GM12878 (cell line): ENCODE data around the gene CTIF. TPM values are rescaled to one million over a fixed set of nuclear protein-coding genes. Genes with fewer than 3 reads are reported as not detected.

Source experiments
- CHD4 ChIP-seq: fragments of 200-600 bp; sonication (generic); IDR thresholded peaks from 2 replicates; pipeline ENCODE4 v1.6.1; 2016; ENCODE audit warnings: mild to moderate bottlenecking
- EGR1 ChIP-seq, 2 experiments: IDR thresholded peaks; 1 replicate in 1 of 2; 2 replicates in 1 of 2; pipeline ENCODE4 v1.6.1; 2011 to 2012; ENCODE audit warnings: low read depth in 2 of 2, low read length in 2 of 2, borderline replicate concordance in 1 of 2, mild to moderate bottlenecking in 1 of 2, moderate library complexity in 1 of 2
- ELK1 ChIP-seq: IDR thresholded peaks from 2 replicates; pipeline ENCODE4 v1.6.1; 2012; ENCODE audit warnings: low read depth, low read length, improper control_type of control experiment
- HDGF ChIP-seq: fragments of 450-650 bp; IDR thresholded peaks from 2 replicates; pipeline ENCODE4 v1.6.1; 2016; ENCODE audit warnings: antibody characterized with exemption
- JUNB ChIP-seq: IDR thresholded peaks from 2 replicates; pipeline ENCODE4 v1.6.1; 2016; ENCODE audit warnings: antibody characterized with exemption, mild to moderate bottlenecking
- KLF5 ChIP-seq: fragments of 450-650 bp; IDR thresholded peaks from 2 replicates; pipeline ENCODE4 v1.6.1; 2014; ENCODE audit warnings: mild to moderate bottlenecking; ENCODE audit not compliant: partially characterized antibody
- NRF1 ChIP-seq: conservative IDR thresholded peaks from 2 replicates; pipeline ENCODE4 v1.6.1; 2011; ENCODE audit warnings: mild to moderate bottlenecking, low read depth, low read length, improper control_type of control experiment
- RAD21 ChIP-seq: IDR thresholded peaks from 2 replicates; pipeline ENCODE4 v1.6.1; 2011; ENCODE audit warnings: mild to moderate bottlenecking, low read depth, low read length, moderate library complexity; ENCODE audit not compliant: insufficient read depth
- RUNX3 ChIP-seq: IDR thresholded peaks from 2 replicates; pipeline ENCODE4 v1.6.1; 2012; ENCODE audit warnings: low read length, inconsistent platforms
- SMARCA5 ChIP-seq: fragments of 450-650 bp; IDR thresholded peaks from 2 replicates; pipeline ENCODE4 v1.6.1; 2017; ENCODE audit warnings: mild to moderate bottlenecking
- SRF ChIP-seq, 2 experiments: IDR thresholded peaks; 2 replicates each; pipeline ENCODE4 v1.6.1; 2011; ENCODE audit warnings: low read depth in 2 of 2, low read length in 2 of 2, mild to moderate bottlenecking in 1 of 2, moderate library complexity in 1 of 2
- STAT1 ChIP-seq: fragments of 450-650 bp; conservative IDR thresholded peaks from 2 replicates; pipeline ENCODE4 v1.6.1; 2014; ENCODE audit warnings: antibody characterized with exemption, mild to moderate bottlenecking
- YBX1 ChIP-seq: fragments of 450-650 bp; IDR thresholded peaks from 2 replicates; pipeline ENCODE4 v1.6.1; 2016; ENCODE audit warnings: antibody characterized with exemption
- ZBTB33 ChIP-seq: fragments of 450-650 bp; IDR thresholded peaks from 2 replicates; pipeline ENCODE4 v1.6.1; 2017; ENCODE audit warnings: mild to moderate bottlenecking
- ZNF384 ChIP-seq: IDR thresholded peaks from 2 replicates; pipeline ENCODE4 v1.6.1; 2012; ENCODE audit warnings: low read depth, mild to moderate bottlenecking, low read length, improper control_type of control experiment, borderline replicate concordance
- ZNF687 ChIP-seq: fragments of 450-650 bp; IDR thresholded peaks from 2 replicates; pipeline ENCODE4 v1.6.1; 2017; ENCODE audit warnings: mild to moderate bottlenecking, moderate library complexity
- polyA plus RNA-seq, 11 experiments: library from polyadenylated mRNA; depleted of rRNA in 4 of 11; unstranded in 6 of 11; stranded (reverse) in 5 of 11; fragments of >200 nt; fragmentation: Nextera tagmentation in 4 of 11; fragmentation: Illumina TruSeq in 1 of 11; extraction: Ambion mirVana in 4 of 11; extraction: Trizol in 1 of 11; gene quantifications; 1 replicate in 1 of 11; 2 replicates in 10 of 11; pipeline versions ENCODE4 v1.2.1 to v1.2.3, GENCODE V29; 2011 to 2016; ENCODE audit warnings: inconsistent platforms in 2 of 11, missing spikeins in 2 of 11, low read depth in 1 of 11
- total RNA-seq, 4 experiments: library from RNA; depleted of rRNA in 3 of 4; stranded (reverse); fragments of >200 nt in 3 of 4; fragmentation: Illumina TruSeq in 1 of 4; extraction: Trizol in 1 of 4; gene quantifications; 2 replicates each; pipeline versions ENCODE4 v1.2.1 to v1.2.3, GENCODE V29; 2013 to 2021

The CTIF gene
- total and polyA plus RNA-seq, 10 of the 15 experiments (the other 5 are each of a cell fraction or from before 2014, with no cell fraction given) = 0.06 to 11.6 (median 2.5) TPM

GRCh38 chr18:48669991-48670750 is 131.3 kb downstream of the CTIF start (continued):
- TF ChIP-seq ZNF687 = no peak
- no peak for TF ChIP-seq EGR1 (IDR thresholded peaks at IDR 0.05; ENCODE audit: borderline replicate concordance in 1 of 2, low read depth in 2 of 2, low read length in 2 of 2)
- no peak for TF ChIP-seq HDGF
- no peak for TF ChIP-seq RUNX3
- TF ChIP-seq ZNF384 = no peak
- no peak for TF ChIP-seq CHD4
- TF ChIP-seq KLF5 = no peak
- no peak for TF ChIP-seq ZBTB33
- TF ChIP-seq STAT1 = no peak
- TF ChIP-seq SMARCA5 = no peak
- no peak for TF ChIP-seq JUNB
- no peak for TF ChIP-seq ELK1
- no peak for TF ChIP-seq RAD21
- TF ChIP-seq YBX1 = no peak
- TF ChIP-seq NRF1 = no peak
- no peak for TF ChIP-seq SRF (IDR thresholded peaks at IDR 0.05; ENCODE audit: low read depth in 2 of 2, low read length in 2 of 2)
